Measurements from ENCODE around the gene MMP17.
"Not testable (repeated sequence)": the region's sequence is repeated elsewhere in the genome, so short reads cannot be mapped to it uniquely, and the experiment has no call there.

The MMP17 gene

GRCh38 chr12:131800594-131801135 lies 27.5 kb upstream of the MMP17 start:
- DNase-seq, result no peak

- DNase-seq, result no peak
These were observed 26.8 kb upstream of the MMP17 start for GRCh38 chr12:131801254-131801866.

GRCh38 chr12:131803961-131804521 lies 24.2 kb upstream of the MMP17 start:
- DNase-seq, result no peak

GRCh38 chr12:131805421-131805820 lies 22.8 kb upstream of the MMP17 start:
- DNase-seq, result no peak

GRCh38 chr12:131806674-131807073 lies 21.5 kb upstream of the MMP17 start:
- no peak for DNase-seq

GRCh38 chr12:131808744-131809371 lies 19.3 kb upstream of the MMP17 start:
- no peak for DNase-seq

GRCh38 chr12:131809476-131810254 lies 18.5 kb upstream of the MMP17 start:
- DNase-seq, result not testable (repeated sequence)

GRCh38 chr12:131810726-131811125 lies 17.5 kb upstream of the MMP17 start:
- DNase-seq, result no peak

GRCh38 chr12:131815131-131815530 lies 13.1 kb upstream of the MMP17 start:
- no peak for DNase-seq

GRCh38 chr12:131816495-131816894 lies 11.7 kb upstream of the MMP17 start:
- DNase-seq, result no peak

GRCh38 chr12:131817241-131817640 lies 11.0 kb upstream of the MMP17 start:
- DNase-seq, result no peak

GRCh38 chr12:131818821-131819585 lies 9.2 kb upstream of the MMP17 start:
- DNase-seq, result no peak

GRCh38 chr12:131824450-131824849 lies 3.7 kb upstream of the MMP17 start:
- no peak for DNase-seq

- no peak for DNase-seq
These were observed 2.9 kb upstream of the MMP17 start for GRCh38 chr12:131825146-131825892.

GRCh38 chr12:131826097-131826928 lies 1.9 kb upstream of the MMP17 start:
- no peak for DNase-seq

- no peak for DNase-seq
These were observed 620 bp downstream of the MMP17 start for GRCh38 chr12:131828671-131829355.

GRCh38 chr12:131829356-131829747 lies 1.2 kb downstream of the MMP17 start:
- DNase-seq, result peak; percentile 48

GRCh38 chr12:131829791-131830334 lies 1.7 kb downstream of the MMP17 start:
- DNase-seq, result peak; percentile 52

- peak; percentile 83 for DNase-seq
These were observed 2.2 kb downstream of the MMP17 start for GRCh38 chr12:131830335-131830913.
